GM10266 (cell line): Measurements from ENCODE around the gene USP17L11.
A peak's percentile ranks its signal among the peaks of the same experiment; 100 is the strongest.
"Not testable (repeated sequence)": the region's sequence is repeated elsewhere in the genome, so short reads cannot be mapped to it uniquely, and the experiment has no call there.

ENCODE experiments used
- DNase-seq: peaks from one replicate; pipeline ENCODE4 v3.0.0; 2012; ENCODE audit errors: extremely low spot score
- CTCF ChIP-seq: IDR thresholded peaks from 2 replicates; pipeline ENCODE4 v1.5.1; 2012; ENCODE audit warnings: mild to moderate bottlenecking, low read depth; ENCODE audit not compliant: control insufficient read depth, insufficient read depth; ENCODE audit errors: missing control alignments

USP17L11 gene

GRCh38 chr4:9215105-9215504, at the start of gene USP17L11:
Gene USP17L11 (plus strand): TSS chr4:9215405. CDS start chr4:9215405, 0 bp downstream.
- DNase-seq = not testable (repeated sequence)

GRCh38 chr4:9165990-9166389, 49.2 kb upstream of the USP17L11 start:
- peak; percentile 50 for TF ChIP-seq CTCF
- not testable (repeated sequence) for DNase-seq

GRCh38 chr4:9169791-9170459, 45.3 kb upstream of the USP17L11 start, which contains the start of gene FAM90A26:
Gene FAM90A26 (plus strand): TSS chr4:9170409. CDS start chr4:9173173, 2,764 bp downstream.
- DNase-seq = not testable (repeated sequence)

GRCh38 chr4:9210357-9210756, 4.8 kb upstream of the USP17L11 start, which contains the start of gene USP17L10:
Gene USP17L10 (plus strand): TSS chr4:9210657. CDS start chr4:9210657, 0 bp downstream.
- not testable (repeated sequence) for DNase-seq

GRCh38 chr4:9214701-9215100, 504 bp upstream of the USP17L11 start:
- not testable (repeated sequence) for DNase-seq

- DNase-seq = not testable (repeated sequence)
Observed at GRCh38 chr4:9219852-9220251, 4.6 kb downstream of the USP17L11 start, which contains the start of gene USP17L12. Gene USP17L12 (plus strand): TSS chr4:9220152. CDS start chr4:9220152, 0 bp downstream.

GRCh38 chr4:9224596-9224995, 9.4 kb downstream of the USP17L11 start, which contains the start of gene USP17L13:
Gene USP17L13 (plus strand): TSS chr4:9224896. CDS start chr4:9224896, 0 bp downstream.
- not testable (repeated sequence) for DNase-seq

- DNase-seq = not testable (repeated sequence)
Observed at GRCh38 chr4:9230249-9230648, 15.0 kb downstream of the USP17L11 start.

- not testable (repeated sequence) for DNase-seq
Observed at GRCh38 chr4:9234085-9234484, 18.9 kb downstream of the USP17L11 start, which contains the start of gene USP17L15. Gene USP17L15 (plus strand): TSS chr4:9234385. CDS start chr4:9234385, 0 bp downstream.

- DNase-seq = not testable (repeated sequence)
Observed at GRCh38 chr4:9238461-9238860, 23.3 kb downstream of the USP17L11 start.

- DNase-seq = not testable (repeated sequence)
Observed at GRCh38 chr4:9243579-9243978, 28.4 kb downstream of the USP17L11 start, which contains the start of gene USP17L17. Gene USP17L17 (plus strand): TSS chr4:9243879. CDS start chr4:9243879, 0 bp downstream.

- not testable (repeated sequence) for DNase-seq
Observed at GRCh38 chr4:9247953-9248680, 32.9 kb downstream of the USP17L11 start, which contains the start of gene USP17L18. Gene USP17L18 (plus strand): TSS chr4:9248630. CDS start chr4:9248630, 0 bp downstream.

- DNase-seq = not testable (repeated sequence)
Observed at GRCh38 chr4:9253078-9253477, 37.9 kb downstream of the USP17L11 start, which contains the start of gene USP17L19. Gene USP17L19 (plus strand): TSS chr4:9253378. CDS start chr4:9253378, 0 bp downstream.

GRCh38 chr4:9257824-9258223, 42.6 kb downstream of the USP17L11 start, which contains the start of gene USP17L20:
Gene USP17L20 (plus strand): TSS chr4:9258124. CDS start chr4:9258124, 0 bp downstream.
- not testable (repeated sequence) for DNase-seq

GRCh38 chr4:9262572-9262971, 47.4 kb downstream of the USP17L11 start, which contains the start of gene USP17L21:
Gene USP17L21 (plus strand): TSS chr4:9262872. CDS start chr4:9262872, 0 bp downstream.
- not testable (repeated sequence) for DNase-seq
